HCT116 (cell line): ENCODE results near the gene FANCD2. TPM values are rescaled to one million over a fixed set of nuclear protein-coding genes. Genes with fewer than 3 reads are reported as not detected.
A peak's percentile ranks its signal among the peaks of the same experiment; 100 is the strongest.

Source experiments
- ATAC-seq: fragments of 200-7000 bp; cut with Tn5 transposase; 2 replicates; pipeline ENCODE4 v1.9.1; 2020; ENCODE audit warnings: mild to moderate bottlenecking, moderate library complexity
- BruUV-seq: library from RNA; stranded (reverse); fragments of 400-500 nt; replicated peaks from 2 replicates; lab custom pipeline; 2021; lab: Mats Ljungman, UMichigan
- CTCF ChIA-PET: fragments of 300-600 bp; sonication (Branson Sonifier 250); formaldehyde crosslinking; loops from one replicate; lab custom pipeline; 2021; ENCODE audit warnings: antibody characterized with exemption; lab: Charles Lee
- POLR2A ChIA-PET: fragments of 300-600, 350-600 bp; sonication (Branson Sonifier 250); formaldehyde crosslinking; loops from one replicate; lab custom pipeline; 2021; ENCODE audit warnings: antibody characterized with exemption; lab: Charles Lee
- RAD21 ChIA-PET, 2 experiments: fragments of 300-600 bp; sonication (Branson Sonifier 250); formaldehyde crosslinking; loops; one replicate each; lab custom pipeline; 2023; ENCODE audit warnings: low total read pairs in 2 of 2; ENCODE audit not compliant: uncharacterized antibody in 2 of 2, unreplicated experiment in 2 of 2, low non-redundant PET in 1 of 2; lab: Charles Lee
- DNase-seq: peaks from one replicate; pipeline ENCODE4 v3.0.0-alpha.2; 2010; ENCODE audit warnings: low read depth, low spot score
- H2AFZ ChIP-seq: fragments of 200-600 bp; shearing (Covaris generic), sonication (generic); 2 replicates; pipeline ENCODE4 v1.6.1; 2017; ENCODE audit warnings: low read depth, mixed run types, mixed read lengths, antibody characterized with exemption, low read length; ENCODE audit not compliant: poor library complexity, severe bottlenecking
- H3K27ac ChIP-seq: 2 replicates; pipeline ENCODE4 v1.5.1; 2012; ENCODE audit warnings: low read depth, low read length
- H3K27me3 ChIP-seq: fragments of 200-600 bp; sonication (generic); 2 replicates; pipeline ENCODE4 v1.6.1; 2016; ENCODE audit warnings: mixed run types, low read length, mixed read lengths; ENCODE audit not compliant: insufficient read depth
- H3K36me3 ChIP-seq, 2 experiments: fragments of 200-500 bp in 1 of 2; fragments of 200-600 bp in 1 of 2; sonication (Bioruptor generic) in 1 of 2; sonication (generic) in 1 of 2; 2 replicates each; pipeline versions ENCODE4 v1.5.1 to v1.6.1; 2014 to 2016; ENCODE audit warnings: low read length in 2 of 2, inconsistent platforms in 1 of 2, mixed read lengths in 1 of 2, mixed run types in 1 of 2; ENCODE audit not compliant: insufficient read depth in 2 of 2, control insufficient read depth in 1 of 2
- H3K4me1 ChIP-seq, 2 experiments: fragments of 200-600 bp in 1 of 2; sonication (generic) in 1 of 2; 2 replicates each; pipeline versions ENCODE4 v1.5.1 to v1.6.1; 2012 to 2017; ENCODE audit warnings: low read length in 2 of 2, inconsistent platforms in 1 of 2, mild to moderate bottlenecking in 1 of 2, mixed read lengths in 1 of 2, mixed run types in 1 of 2, moderate library complexity in 1 of 2; ENCODE audit not compliant: insufficient read depth in 2 of 2, control insufficient read depth in 1 of 2
- H3K4me2 ChIP-seq: fragments of 200-600 bp; sonication (generic); 2 replicates; pipeline ENCODE4 v1.6.1; 2017; ENCODE audit warnings: mixed run types, low read length, mixed read lengths
- H3K4me3 ChIP-seq, 2 experiments: fragments of 200-600 bp in 1 of 2; sonication (generic) in 1 of 2; replicated peaks in 1 of 2; 2 replicates each; pipeline ENCODE4 v1.5.1; 2011 to 2016; ENCODE audit warnings: low read length in 2 of 2, control low read depth in 1 of 2, low read depth in 1 of 2, mild to moderate bottlenecking in 1 of 2, mixed read lengths in 1 of 2, mixed run types in 1 of 2
- H3K79me2 ChIP-seq: fragments of 200-600 bp; sonication (generic); 2 replicates; pipeline ENCODE4 v1.6.1; 2017; ENCODE audit warnings: mild to moderate bottlenecking, mixed run types, low read length, moderate library complexity, mixed read lengths; ENCODE audit not compliant: insufficient read depth
- H3K9ac ChIP-seq: fragments of 200-600 bp; sonication (generic); 2 replicates; pipeline ENCODE4 v1.6.1; 2016; ENCODE audit warnings: low read length, mixed read lengths
- H3K9me2 ChIP-seq: fragments of 200-600 bp; sonication (generic), shearing (Covaris generic); 2 replicates; pipeline ENCODE4 v1.6.1; 2017; ENCODE audit warnings: mixed run types, mild to moderate bottlenecking, moderate library complexity; ENCODE audit not compliant: insufficient read depth
- H3K9me3 ChIP-seq, 2 experiments: fragments of 200-500 bp in 1 of 2; fragments of 200-600 bp in 1 of 2; sonication (Bioruptor generic) in 1 of 2; sonication (generic) in 1 of 2; 2 replicates each; pipeline ENCODE4 v1.6.1; 2014 to 2017; ENCODE audit warnings: low read length in 2 of 2, mixed read lengths in 2 of 2, inconsistent platforms in 1 of 2, low read depth in 1 of 2, mild to moderate bottlenecking in 1 of 2, mixed run types in 1 of 2, moderate library complexity in 1 of 2; ENCODE audit not compliant: control insufficient read depth in 1 of 2, insufficient read depth in 1 of 2
- H4K20me1 ChIP-seq: fragments of 200-600 bp; sonication (generic), shearing (Covaris generic); 2 replicates; pipeline ENCODE4 v1.6.1; 2017; ENCODE audit warnings: mixed run types, mild to moderate bottlenecking, moderate library complexity; ENCODE audit not compliant: insufficient read depth
- CEBPB ChIP-seq: IDR thresholded peaks from 2 replicates; pipeline ENCODE4 v1.6.1; 2012; ENCODE audit warnings: low read depth
- CTCF ChIP-seq, 3 experiments: fragments of 200-600 bp in 1 of 3; sonication (generic) in 1 of 3; IDR thresholded peaks in 2 of 3; conservative IDR thresholded peaks in 1 of 3; 2 replicates each; pipeline ENCODE4 v1.5.1; 2012 to 2017; ENCODE audit warnings: low read depth in 2 of 3, low read length in 2 of 3, antibody characterized with exemption in 1 of 3, borderline replicate concordance in 1 of 3, control low read depth in 1 of 3, mild to moderate bottlenecking in 1 of 3, mixed read lengths in 1 of 3, mixed run types in 1 of 3, moderate library complexity in 1 of 3; ENCODE audit not compliant: insufficient read depth in 1 of 3
- EGR1 ChIP-seq: IDR thresholded peaks from 2 replicates; pipeline ENCODE4 v1.6.1; 2012; ENCODE audit warnings: low read depth
- EZH2phosphoT487 ChIP-seq: fragments of 200-600 bp; IDR thresholded peaks from 2 replicates; pipeline ENCODE4 v1.6.1; 2018; ENCODE audit warnings: antibody characterized with exemption, borderline replicate concordance
- FOSL1 ChIP-seq: IDR thresholded peaks from 2 replicates; pipeline ENCODE4 v1.6.1; 2012; ENCODE audit warnings: low read depth
- JUND ChIP-seq: IDR thresholded peaks from 2 replicates; pipeline ENCODE4 v1.6.1; 2012
- POLR2A ChIP-seq: IDR thresholded peaks from 2 replicates; pipeline ENCODE4 v1.7.0; 2011; ENCODE audit warnings: borderline replicate concordance; ENCODE audit not compliant: insufficient read depth, insufficient read length; ENCODE audit errors: extremely low read depth
- POLR2AphosphoS5 ChIP-seq: IDR thresholded peaks from 2 replicates; pipeline ENCODE4 v1.6.1; 2011; ENCODE audit warnings: mild to moderate bottlenecking, low read depth, low read length, moderate library complexity
- RAD21 ChIP-seq: IDR thresholded peaks from 2 replicates; pipeline ENCODE4 v1.6.1; 2012; ENCODE audit warnings: low read depth, mild to moderate bottlenecking
- SIN3A ChIP-seq: IDR thresholded peaks from 2 replicates; pipeline ENCODE4 v1.6.1; 2012; ENCODE audit warnings: low read depth
- SRF ChIP-seq: IDR thresholded peaks from 2 replicates; pipeline ENCODE4 v1.6.1; 2012; ENCODE audit warnings: low read depth
- YY1 ChIP-seq: IDR thresholded peaks from 2 replicates; pipeline ENCODE4 v1.6.1; 2011; ENCODE audit warnings: low read length, low read depth, moderate library complexity, mild to moderate bottlenecking; ENCODE audit not compliant: insufficient replicate concordance; ENCODE audit errors: extremely low read depth
- ZBTB33 ChIP-seq: IDR thresholded peaks from 2 replicates; pipeline ENCODE4 v1.6.1; 2011; ENCODE audit warnings: mild to moderate bottlenecking, low read length, moderate library complexity; ENCODE audit not compliant: insufficient replicate concordance; ENCODE audit errors: extremely low read depth
- ZFX ChIP-seq: fragments of 450-650 bp; IDR thresholded peaks from 2 replicates; pipeline ENCODE4 v1.6.1; 2017
- intact Hi-C: fragments of 100-400 bp; cut with micrococcal nuclease; formaldehyde crosslinking; loops from 2 replicates; pipeline ENCODE4 v1.10.0; 2022
- total RNA-seq: library from RNA; stranded (reverse); gene quantifications from one replicate; pipeline ENCODE4 v1.2.1, GENCODE V29; 2021; ENCODE audit not compliant: unreplicated experiment

FANCD2 gene
- total RNA-seq, 1 experiment from 2014 or later: 50.0 TPM

GRCh38 chr3:10023587-10024310, 2.5 kb upstream of the FANCD2 start:
- CTCF ChIA-PET: no interaction called here
- no peak overlapping the region for H3K4me2 ChIP-seq
- no peak for ATAC-seq

GRCh38 chr3:10025205-10026083, 793 bp upstream of the FANCD2 start:
- POLR2A ChIA-PET: interaction anchor here (0.6 kb wide), 1 partner anchor 362 kb away, joined by 3 read pairs; no protein-coding TSS in a partner anchor
- TF ChIP-seq YY1 (no peak), RAD21 (no peak), JUND (no peak), SRF (no peak), CTCF (IDR thresholded peaks at IDR 0.05 in 2 of 3, conservative IDR thresholded peaks at IDR 0.05 in 1 of 3; ENCODE audit: borderline replicate concordance in 1 of 3, insufficient read depth in 1 of 3, low read depth in 2 of 3, low read length in 2 of 3) (no peak), POLR2AphosphoS5 (no peak), ZBTB33 (no peak), EZH2phosphoT487 (no peak), FOSL1 (no peak), SIN3A (no peak), POLR2A (no peak), ZFX (no peak)

More at GRCh38 chr3:10023587-10024310, 2.5 kb upstream of the FANCD2 start:
- Histone ChIP-seq H2AFZ (no peak overlapping the region), H3K9me2 (no peaks in the 10 kb centered on the region), H3K27ac (no peak overlapping the region), H3K4me3 (no peak overlapping the region), H3K27me3 (no peaks in the 10 kb centered on the region), H3K36me3 (peaks cover 0 to 5% of the 10 kb centered on the region in 2 experiments; a peak in 1 of 4 replicates), H3K79me2 (peaks cover 42% of the 10 kb centered on the region), H3K9me3 (no peaks in the 10 kb centered on the region), H3K4me1 (peaks cover 8 to 21% of the 10 kb centered on the region in 2 experiments), H3K9ac (no peak overlapping the region), H4K20me1 (no peaks in the 10 kb centered on the region)
- intact Hi-C loops: no loop called here
- no TSS peak for BruUV-seq
- DNase-seq: no peak
- TF ChIP-seq YY1 (no peak), CEBPB (0 out of 2 replicates have a peak, but pooled peaks have one; percentile 27), EGR1 (no peak)
- POLR2A ChIA-PET: no interaction called here
- RAD21 ChIA-PET: no interaction called here

More at GRCh38 chr3:10025205-10026083, 793 bp upstream of the FANCD2 start:
- Histone ChIP-seq H2AFZ (no peak overlapping the region), H3K36me3 (peaks cover 0 to 17% of the 10 kb centered on the region in 2 experiments; a peak in 1 of 4 replicates), H3K79me2 (peaks cover 57% of the 10 kb centered on the region), H3K4me1 (peaks cover 8 to 21% of the 10 kb centered on the region in 2 experiments), H3K9ac (peak overlapping the region; percentile 88), H3K27ac (peak overlapping the region; percentile 64; the same call in 1 of the 2 replicates), H3K27me3 (no peaks in the 10 kb centered on the region), H3K4me3 (peak overlapping the region; percentile 97), H4K20me1 (no peaks in the 10 kb centered on the region), H3K4me2 (peak overlapping the region; percentile 94), H3K9me3 (no peaks in the 10 kb centered on the region), H3K9me2 (no peaks in the 10 kb centered on the region)
- DNase-seq (no peak), ATAC-seq (no peak)
- intact Hi-C loops: no loop called here
- ChIA-PET RAD21 (interaction anchor here in 1 of 2 experiments (0.6 kb wide), 1 partner anchor 198 kb away, joined by 10 read pairs; no protein-coding TSS in a partner anchor), CTCF (no interaction called here)
- BruUV-seq: TSS peak; percentile 47
